ENCODE results near the gene ARHGAP1. TPM values are rescaled to one million over a fixed set of nuclear protein-coding genes. Genes with fewer than 3 reads are reported as not detected.

The ARHGAP1 gene
- total and polyA plus RNA-seq, 2 of the 4 experiments (the other 2 are of a cell fraction) = 46.6 to 78.8 TPM

GRCh38 chr11:46725338-46726205 is 25.2 kb upstream of the ARHGAP1 start:
- Histone ChIP-seq H4K20me1 (ENCODE audit: insufficient read depth, low read length) (no peaks in the 10 kb centered on the region), H2BK5ac (ENCODE audit: low read depth, low read length, poor library complexity, severe bottlenecking) (no peak overlapping the region), H3K56ac (ENCODE audit: extremely low read depth, insufficient read depth, low read length) (no peak overlapping the region), H3K23ac (ENCODE audit: low read depth, low read length) (no peak overlapping the region), H3K36me3 (ENCODE audit: control insufficient read depth, insufficient read depth, low read length) (no peaks in the 10 kb centered on the region), H3K4ac (ENCODE audit: low read depth, low read length) (no peak overlapping the region), H3K18ac (ENCODE audit: low read depth, low read length) (no peak overlapping the region), H3K4me2 (ENCODE audit: low read depth, low read length) (no peak overlapping the region), H4K8ac (ENCODE audit: low read depth in 2 of 2, low read length in 2 of 2) (no peak overlapping the region), H2BK120ac (ENCODE audit: low read depth, low read length) (no peak overlapping the region), H3K4me1 (ENCODE audit: control insufficient read depth, insufficient read depth, low read length) (no peaks in the 10 kb centered on the region), H4K91ac (ENCODE audit: insufficient read depth, low read depth, low read length) (no peak overlapping the region), H3K79me1 (ENCODE audit: low read depth in 1 of 2, low read length in 2 of 2) (no peaks in the 10 kb centered on the region), H2BK20ac (ENCODE audit: low read depth, low read length) (no peak overlapping the region), H2AK9ac (replicated peaks; ENCODE audit: low read depth, low read length, poor library complexity) (no peak overlapping the region), H2AK5ac (ENCODE audit: low read depth, low read length) (no peak overlapping the region), H3K14ac (replicated peaks; ENCODE audit: low read depth, low read length) (no peak overlapping the region), H3K9me1 (ENCODE audit: insufficient read depth, low read length) (0 out of 2 replicates have a peak, but pooled peaks cover 3% of the 10 kb centered on the region), H3K9ac (ENCODE audit: low read depth, low read length) (no peak overlapping the region), H2BK15ac (ENCODE audit: low read depth, low read length) (no peak overlapping the region), H3K27ac (ENCODE audit: insufficient read depth, low read length) (no peak overlapping the region), H2AFZ (replicated peaks; ENCODE audit: low read length, poor library complexity) (no peak overlapping the region), H3K27me3 (ENCODE audit: control insufficient read depth, insufficient read depth, low read length) (no peaks in the 10 kb centered on the region), H3K4me3 (ENCODE audit: insufficient read depth, low read depth, low read length) (no peak overlapping the region), H4K5ac (ENCODE audit: low read depth, low read length) (no peak overlapping the region), H3K9me3 (ENCODE audit: control insufficient read depth, insufficient read depth, low read length) (no peaks in the 10 kb centered on the region)
- ATAC-seq (ENCODE audit: low read depth) = no peak
- ChIA-PET CTCF (interaction anchor here (0.6 kb wide), 1 partner anchor 22 kb away, joined by 4 read pairs; no protein-coding TSS in a partner anchor), POLR2A (ENCODE audit: unreplicated experiment) (interaction anchor here (0.6 kb wide), 1 partner anchor 25 kb away, joined by 3 read pairs; the partner anchor contains the start of genes ARHGAP1 and ZNF408)
- 87% methylated on average over 9 of the region's 19 CpGs; no CpG with 5 or more reads in 1 of the 2 experiments for WGBS, 2 experiments (ENCODE audit: extremely low coverage in 2 of 2, insufficient read length in 1 of 2)
- intact Hi-C loops (cut with micrococcal nuclease) (no loop called here), dilution Hi-C loops (cut with HindIII; ENCODE audit: low sequenced_read_pairs, unreplicated experiment) (no loop called here), in situ Hi-C loops (cut with MboI; ENCODE audit: low sequenced_read_pairs) (no loop called here)
- TF ChIP-seq CEBPB (IDR thresholded peaks at IDR 0.05; ENCODE audit: low read depth, low read length) = no peak
- TF ChIP-seq SMC3 (IDR thresholded peaks at IDR 0.05; ENCODE audit: low read depth, low read length) = no peak
- no peak for TF ChIP-seq RCOR1 (IDR thresholded peaks at IDR 0.05; ENCODE audit: insufficient replicate concordance, low read length)
- TF ChIP-seq CHD1 (IDR thresholded peaks at IDR 0.05; ENCODE audit: low read depth, low read length) = no peak
- TF ChIP-seq FOS (IDR thresholded peaks at IDR 0.05; ENCODE audit: low read depth, low read length) = no peak
- no peak for TF ChIP-seq RFX5 (IDR thresholded peaks at IDR 0.05; ENCODE audit: low read depth, low read length)
- no peak for TF ChIP-seq ELK1 (IDR thresholded peaks at IDR 0.05; ENCODE audit: borderline replicate concordance, low read depth, low read length)
- TF ChIP-seq BHLHE40 (IDR thresholded peaks at IDR 0.05; ENCODE audit: low read depth, low read length) = no peak
- TF ChIP-seq USF2 (IDR thresholded peaks at IDR 0.05; ENCODE audit: low read depth, low read length) = no peak
- no peak for TF ChIP-seq NFE2L2 (IDR thresholded peaks at IDR 0.05; ENCODE audit: low read depth, low read length)
- TF ChIP-seq POLR2A (IDR thresholded peaks at IDR 0.05; ENCODE audit: low read depth, low read length) = no peak
- no peak for TF ChIP-seq RAD21 (IDR thresholded peaks at IDR 0.05; ENCODE audit: low read length)
- no peak for TF ChIP-seq MAFK (IDR thresholded peaks at IDR 0.05; ENCODE audit: low read depth, low read length)
- TF ChIP-seq MAZ (IDR thresholded peaks at IDR 0.05; ENCODE audit: borderline replicate concordance, low read depth, low read length) = no peak
- TF ChIP-seq MXI1 (IDR thresholded peaks at IDR 0.05; ENCODE audit: borderline replicate concordance, low read depth, low read length) = no peak
- no peak for DNase-seq
- BruUV-seq (replicated peaks) = no TSS peak
